Dermis blood vessel endothelial cell (primary cell): ENCODE results near the gene GTPBP10. TPM values are rescaled to one million over a fixed set of nuclear protein-coding genes. Genes with fewer than 3 reads are reported as not detected.
A peak's percentile ranks its signal among the peaks of the same experiment; 100 is the strongest.
"Not testable (repeated sequence)": the region's sequence is repeated elsewhere in the genome, so short reads cannot be mapped to it uniquely, and the experiment has no call there.

Experiments used
- DNase-seq: peaks from one replicate; pipeline ENCODE4 v3.0.0; 2010
- total RNA-seq: library from RNA; depleted of rRNA; stranded (reverse); fragments of >200 nt; gene quantifications from 2 replicates; pipeline ENCODE4 v1.2.3, GENCODE V29; 2014

GTPBP10 gene
- total RNA-seq: 13.7 and 19.6 TPM in 2 replicates

DNA sequence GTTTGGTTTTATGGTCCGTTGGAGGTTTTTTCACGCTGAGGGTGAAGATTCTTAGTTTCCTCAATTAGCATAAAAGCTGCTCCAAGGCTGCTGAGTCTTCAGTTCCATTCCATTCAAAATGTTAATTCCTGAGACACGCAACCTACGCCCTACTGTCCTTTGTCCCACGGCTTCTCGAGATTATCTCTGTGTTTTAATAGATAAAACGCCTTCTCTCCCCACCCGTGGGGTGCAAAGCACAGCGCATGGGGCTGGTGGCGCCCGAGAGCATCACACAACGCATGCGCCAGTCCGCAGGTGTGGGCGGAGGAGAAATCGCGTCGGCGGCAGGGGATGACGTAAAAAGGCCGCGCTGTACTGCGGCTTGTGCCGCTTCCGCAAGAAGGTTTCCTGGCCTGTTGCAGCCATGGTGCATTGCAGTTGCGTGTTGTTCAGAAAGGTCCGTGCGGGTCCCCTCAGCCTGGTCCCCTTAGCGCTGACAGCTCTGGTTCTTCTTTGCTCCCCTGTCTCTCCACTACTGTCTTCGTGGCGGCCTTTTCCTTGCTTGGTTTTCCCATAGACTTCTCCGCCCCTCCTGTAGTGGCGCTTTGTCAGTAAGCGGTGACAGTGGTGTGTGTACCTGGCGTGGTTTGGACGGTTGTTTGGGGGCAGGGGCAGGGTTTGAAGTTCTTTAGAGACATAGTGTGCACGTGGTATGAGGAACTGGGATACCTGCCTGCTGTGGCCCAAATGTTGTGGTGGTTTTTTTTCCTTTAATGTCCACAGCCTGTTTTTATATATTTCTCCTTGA is at the start of gene GTPBP10:
Gene GTPBP10, plus strand, starts transcription at position 381 of the 790 bp plus-strand sequence. Its CDS starts 26 bp downstream, at position 407.
- DNase-seq: peak; percentile 98

DNA sequence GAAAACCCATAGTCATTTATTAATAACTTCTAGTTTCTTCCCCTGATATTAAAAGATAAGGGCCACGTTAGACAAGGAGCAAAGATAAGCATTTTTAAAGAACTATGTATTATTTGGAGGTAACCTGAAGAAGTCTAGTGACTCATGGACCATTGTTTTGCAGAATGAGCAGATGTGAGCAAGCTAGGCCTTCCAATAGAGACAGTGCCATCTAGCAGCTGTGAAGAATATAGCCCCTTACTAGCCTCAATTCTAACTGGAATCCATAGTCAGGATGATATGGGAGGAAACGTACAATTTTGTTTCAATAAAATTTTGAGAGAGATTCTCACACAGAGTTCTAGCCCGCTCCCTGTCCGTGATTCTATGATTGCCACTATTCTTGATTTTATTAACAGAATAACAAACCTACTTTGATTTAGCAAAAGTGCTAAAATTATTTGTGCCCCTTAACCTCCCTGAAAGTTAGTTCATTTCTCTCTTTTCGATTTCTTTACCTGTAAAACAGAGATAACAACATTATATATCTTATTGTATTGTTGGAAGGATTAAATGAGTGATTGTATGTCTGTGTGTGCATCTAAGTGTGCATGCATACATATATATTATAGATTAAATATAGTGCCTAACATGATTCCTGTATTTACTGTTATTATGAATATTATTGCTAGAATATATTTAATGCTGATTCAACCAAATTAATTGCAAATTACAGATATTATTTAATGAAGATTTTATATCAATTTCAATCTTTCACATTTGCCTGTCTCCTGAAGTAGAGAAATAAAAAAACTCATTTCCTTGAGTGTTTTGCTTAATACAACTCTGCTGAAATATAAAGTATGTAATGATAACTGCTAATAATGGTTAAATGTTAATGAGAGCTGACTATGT is 48.1 kb upstream of the GTPBP10 start:
- peak; percentile 82 for DNase-seq

DNA sequence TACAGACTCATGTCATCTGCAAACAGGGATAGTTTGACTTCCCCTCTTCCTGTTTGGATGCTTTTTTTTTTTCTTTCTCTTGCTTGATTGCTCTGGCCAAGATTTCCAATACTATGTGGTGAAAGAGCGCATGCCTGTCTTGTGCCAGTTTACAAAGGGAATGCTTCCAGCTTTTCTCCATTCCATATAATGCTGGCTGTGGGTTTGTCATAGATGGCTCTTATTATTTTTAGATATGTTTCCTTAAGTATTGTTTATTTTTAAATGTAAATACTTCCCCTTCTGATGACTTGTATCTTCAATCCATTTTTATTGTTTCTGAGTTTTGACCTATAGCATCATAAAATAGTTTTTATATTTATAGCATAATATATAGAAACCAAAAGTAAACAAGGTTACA is 43.3 kb upstream of the GTPBP10 start:
- no peak for DNase-seq

DNA sequence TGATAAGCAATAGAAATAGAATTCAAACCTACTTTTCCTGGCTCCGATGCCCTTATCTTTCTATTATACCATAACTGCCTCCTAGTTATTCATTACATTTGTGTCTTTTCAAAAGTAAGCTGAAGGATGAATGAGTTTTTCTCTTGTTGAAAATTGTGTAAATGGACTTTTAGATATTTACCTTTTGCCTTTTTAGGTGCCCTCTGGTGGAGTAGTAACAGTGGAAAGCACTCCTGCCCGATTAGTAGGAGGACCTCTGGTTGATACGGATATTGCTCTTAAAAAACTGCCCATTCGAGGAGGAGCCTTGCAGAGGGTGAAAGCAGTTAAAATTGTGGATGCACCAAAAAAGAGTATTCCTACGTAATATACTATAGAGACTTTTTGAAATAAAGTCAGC is 36.6 kb upstream of the GTPBP10 start:
- DNase-seq: no peak

- no peak for DNase-seq
Observed at GRCh38 chr7:90311175-90311574, 35.3 kb upstream of the GTPBP10 start.

DNA sequence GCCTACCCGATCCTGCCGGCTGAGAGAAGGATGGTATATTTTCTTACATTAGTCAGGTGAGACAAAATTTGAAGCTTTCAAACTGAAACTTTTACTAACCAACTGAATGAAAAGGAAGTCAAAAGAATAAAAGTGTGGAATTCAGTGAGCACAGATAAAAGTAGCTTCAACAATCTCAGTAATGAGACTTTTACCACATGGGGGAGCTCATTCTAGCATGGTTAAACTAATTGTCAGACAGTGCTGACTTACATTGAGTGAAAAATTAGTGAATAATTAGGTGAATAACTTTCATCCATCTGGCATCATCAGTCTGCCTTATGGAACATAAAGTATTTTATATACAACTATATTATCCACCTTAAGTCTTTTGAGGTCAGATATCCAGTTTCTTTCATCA is 33.8 kb upstream of the GTPBP10 start:
- peak; percentile 48 for DNase-seq

GRCh38 chr7:90313907-90314306 is 32.6 kb upstream of the GTPBP10 start:
- DNase-seq: no peak

GRCh38 chr7:90320014-90320413 is 26.5 kb upstream of the GTPBP10 start:
- no peak for DNase-seq

DNA sequence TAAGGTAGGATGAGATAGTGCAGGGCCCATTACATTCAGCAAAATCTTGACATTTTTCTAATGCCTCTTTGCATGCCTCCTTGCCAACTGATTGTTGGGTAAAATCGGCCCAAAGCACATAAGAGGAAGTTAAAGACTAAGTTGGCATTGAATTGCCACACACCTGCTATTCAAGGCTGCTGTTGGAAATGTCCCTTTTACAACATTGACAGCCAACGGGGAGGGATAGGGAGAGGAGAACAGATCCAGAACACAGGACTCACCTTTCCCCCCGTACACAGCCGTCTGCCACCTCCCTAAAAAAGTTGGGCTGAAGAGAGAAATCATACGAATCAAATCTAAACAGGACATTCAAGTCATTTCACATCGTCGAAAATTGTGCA is 26.1 kb upstream of the GTPBP10 start:
- no peak for DNase-seq

DNA sequence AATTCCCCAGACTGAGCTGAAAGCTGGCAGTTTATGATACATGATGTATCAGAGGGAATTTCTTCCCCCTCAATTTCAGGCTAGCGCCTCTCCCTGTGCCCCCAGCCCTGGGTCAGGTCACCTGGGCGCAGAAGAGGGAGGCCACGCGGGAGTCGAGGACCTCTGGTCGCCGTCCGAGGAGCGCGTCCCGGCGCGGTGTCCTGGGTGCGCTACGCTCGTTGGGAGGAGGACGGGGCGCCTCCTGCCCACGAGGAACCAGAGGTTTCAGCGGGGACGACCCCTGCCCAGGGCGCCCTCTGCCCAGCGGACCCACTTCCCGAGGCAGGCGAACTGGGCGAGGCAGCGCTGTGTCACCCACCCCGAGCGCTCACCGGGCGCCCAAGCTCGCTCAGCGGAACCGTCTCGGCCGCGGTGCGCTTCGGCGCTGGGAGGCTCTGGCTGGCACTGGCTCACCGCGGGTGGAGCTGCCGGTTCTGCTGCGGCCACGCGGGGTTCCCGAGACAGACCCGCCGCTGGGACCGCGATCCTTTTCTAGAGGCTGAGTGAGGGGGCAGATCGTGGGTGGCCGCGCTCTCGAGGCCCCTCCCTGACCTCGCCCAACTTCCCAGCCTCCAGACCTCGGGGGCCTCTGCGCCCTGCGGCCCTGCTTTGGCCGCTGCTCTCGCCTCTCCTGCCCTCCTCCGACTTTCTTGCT is 25.6 kb upstream of the GTPBP10 start, which contains the start of gene FAM237B:
Gene FAM237B, minus strand, starts transcription at position 504 of the 694 bp plus-strand sequence. CDS start 1,556 bp downstream, outside the sequence.
- DNase-seq: peak; percentile 20

GRCh38 chr7:90322837-90323236 is 23.7 kb upstream of the GTPBP10 start:
- no peak for DNase-seq

DNA sequence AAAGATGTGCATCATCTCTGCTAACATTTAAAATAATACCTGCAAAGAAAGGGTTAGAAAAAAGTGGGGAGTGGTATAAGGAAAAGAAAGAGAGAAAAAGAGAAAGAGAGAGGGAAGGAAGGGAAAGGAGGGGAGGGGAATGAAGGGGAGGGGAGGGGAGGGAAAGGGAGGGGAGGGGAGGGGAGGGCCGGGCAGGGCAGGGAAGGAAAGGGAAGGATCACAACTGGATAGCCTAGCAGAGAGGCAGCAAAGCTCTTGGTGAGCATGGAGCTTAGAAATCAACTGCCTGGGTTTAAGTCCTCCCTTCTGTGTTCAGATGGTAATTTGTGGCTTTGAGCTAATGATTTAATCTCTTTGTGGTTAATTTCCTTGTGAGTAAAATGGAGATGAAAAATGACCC is 20.0 kb upstream of the GTPBP10 start:
- no peak for DNase-seq

- DNase-seq: no peak
Observed at GRCh38 chr7:90334193-90334843, 12.2 kb upstream of the GTPBP10 start.

- not testable (repeated sequence) for DNase-seq
Observed at GRCh38 chr7:90334926-90335325, 11.6 kb upstream of the GTPBP10 start.

GRCh38 chr7:90337106-90337505 is 9.4 kb upstream of the GTPBP10 start:
- no peak for DNase-seq

GRCh38 chr7:90345016-90345415 is 1.5 kb upstream of the GTPBP10 start:
- no peak for DNase-seq

- DNase-seq: peak; percentile 40
Observed at GRCh38 chr7:90345595-90346335, 751 bp upstream of the GTPBP10 start.

DNA sequence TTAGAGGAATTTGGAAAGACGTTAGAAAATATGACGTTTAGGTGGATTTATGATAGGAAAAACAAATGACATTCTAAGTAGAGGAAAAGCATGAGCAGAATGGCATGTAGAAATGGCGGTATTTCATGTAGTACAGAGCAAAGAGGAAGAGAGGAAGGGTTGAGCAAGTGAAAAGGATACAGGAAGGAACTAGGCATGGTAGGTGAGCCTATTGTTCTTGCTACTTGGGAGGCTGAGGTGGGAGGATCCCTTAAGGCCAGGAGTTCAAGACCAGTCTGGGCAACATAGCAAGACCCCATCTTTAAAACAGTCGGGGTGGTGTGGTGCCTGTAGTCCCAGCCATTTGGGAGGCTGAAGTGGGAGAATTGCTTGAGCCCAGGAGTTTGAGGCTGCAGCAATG is 1.2 kb downstream of the GTPBP10 start:
- no peak for DNase-seq

DNA sequence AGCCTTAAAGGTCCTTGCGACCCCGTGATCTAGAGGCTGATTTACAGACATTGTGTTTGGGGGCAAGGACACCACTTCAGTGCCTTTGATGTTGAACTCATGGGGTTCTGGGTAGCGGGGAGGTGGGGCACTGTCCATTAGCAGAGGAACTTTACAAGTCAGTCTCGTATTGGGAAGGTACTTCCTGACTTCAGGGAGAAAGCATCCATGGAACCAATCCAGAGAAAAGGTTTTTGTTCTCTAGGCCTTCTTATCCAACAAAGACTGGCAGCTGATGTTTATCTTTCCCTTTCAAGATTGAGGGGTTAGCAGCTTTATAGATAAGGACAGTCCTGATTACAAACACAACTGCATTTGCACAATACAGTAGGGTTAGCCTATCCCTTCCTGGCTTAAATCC is 2.8 kb downstream of the GTPBP10 start:
- no peak for DNase-seq

DNA sequence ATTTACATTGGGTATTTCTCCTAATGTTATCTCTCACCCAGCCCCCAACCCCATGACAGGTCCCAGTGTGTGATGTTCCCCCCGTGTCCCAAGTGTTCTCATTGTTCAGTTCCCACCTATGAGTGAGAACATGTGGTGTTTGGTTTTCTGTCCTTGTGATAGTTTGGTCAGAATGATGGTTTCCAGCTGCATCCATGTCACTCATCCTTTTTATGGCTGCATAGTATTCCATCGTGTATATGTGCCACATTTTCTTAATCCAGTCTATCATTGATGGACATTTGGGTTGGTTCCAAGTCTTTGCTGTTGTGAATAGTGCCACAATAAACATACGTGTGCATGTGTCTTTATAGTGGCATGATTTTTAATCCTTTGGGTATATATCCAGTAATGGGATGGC is 3.5 kb downstream of the GTPBP10 start:
- not testable (repeated sequence) for DNase-seq

DNA sequence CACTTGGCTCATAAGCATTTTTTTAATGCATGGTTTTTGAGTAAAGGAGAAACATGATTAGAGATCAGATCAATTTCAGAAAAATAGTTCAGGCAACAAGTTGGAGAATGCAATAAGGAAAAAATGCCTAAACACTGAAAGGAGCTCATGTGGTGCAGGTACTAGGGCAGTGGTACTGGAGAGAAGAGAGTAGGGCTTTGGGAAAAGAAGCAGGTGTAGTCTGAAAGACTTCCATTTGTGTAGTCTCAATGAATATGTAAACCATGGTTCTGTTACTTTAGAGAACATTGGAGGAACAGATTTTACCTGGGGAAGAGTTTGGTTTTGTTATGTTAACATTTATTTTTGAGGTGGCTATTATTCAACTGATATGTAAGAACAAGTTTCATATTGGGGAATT is 5.5 kb downstream of the GTPBP10 start:
- no peak for DNase-seq

- DNase-seq: peak; percentile 37
Observed at GRCh38 chr7:90383422-90383821, 36.9 kb downstream of the GTPBP10 start.
